HG02588 (cell line): ENCODE measurements around the gene MEIKIN.

ENCODE experiments used
- ATAC-seq: cut with Tn5 transposase; IDR thresholded peaks from one replicate; pipeline ENCODE4 v1.9.1; 2021; ENCODE audit warnings: mild to moderate bottlenecking, moderate library complexity; ENCODE audit not compliant: unreplicated experiment

MEIKIN gene

GRCh38 chr5:131974016-131974415, 28.6 kb upstream of the MEIKIN start:
- no peak for ATAC-seq

- ATAC-seq, result no peak
Observed at GRCh38 chr5:131973089-131973712, 27.7 kb upstream of the MEIKIN start.

- no peak for ATAC-seq
Observed at GRCh38 chr5:131968396-131968954, 23.0 kb upstream of the MEIKIN start.

GRCh38 chr5:131966551-131966950, 21.1 kb upstream of the MEIKIN start:
- ATAC-seq, result no peak

- no peak for ATAC-seq
Observed at GRCh38 chr5:131965826-131966415, 20.5 kb upstream of the MEIKIN start.

- ATAC-seq, result no peak
Observed at GRCh38 chr5:131959906-131960305, 14.4 kb upstream of the MEIKIN start.

GRCh38 chr5:131959136-131959535, 13.7 kb upstream of the MEIKIN start:
- no peak for ATAC-seq

- no peak for ATAC-seq
Observed at GRCh38 chr5:131957721-131958441, 12.4 kb upstream of the MEIKIN start.

- no peak for ATAC-seq
Observed at GRCh38 chr5:131953969-131954368, 8.5 kb upstream of the MEIKIN start.

GRCh38 chr5:131952301-131952857, 6.9 kb upstream of the MEIKIN start:
- no peak for ATAC-seq

- no peak for ATAC-seq
Observed at GRCh38 chr5:131950706-131951105, 5.2 kb upstream of the MEIKIN start.

- ATAC-seq, result no peak
Observed at GRCh38 chr5:131947445-131947844, 2.0 kb upstream of the MEIKIN start.

GRCh38 chr5:131944702-131945550, 537 bp downstream of the MEIKIN start:
- ATAC-seq, result no peak

GRCh38 chr5:131943916-131944315, 1.5 kb downstream of the MEIKIN start:
- ATAC-seq, result no peak

GRCh38 chr5:131942016-131942415, 3.4 kb downstream of the MEIKIN start:
- no peak for ATAC-seq

- ATAC-seq, result no peak
Observed at GRCh38 chr5:131939690-131940345, 5.6 kb downstream of the MEIKIN start.

GRCh38 chr5:131932235-131932634, 13.2 kb downstream of the MEIKIN start:
- no peak for ATAC-seq

GRCh38 chr5:131928957-131929356, 16.5 kb downstream of the MEIKIN start:
- no peak for ATAC-seq

- no peak for ATAC-seq
Observed at GRCh38 chr5:131926168-131926567, 19.3 kb downstream of the MEIKIN start.

- no peak for ATAC-seq
Observed at GRCh38 chr5:131916481-131916880, 29.0 kb downstream of the MEIKIN start.
